CD4-positive, alpha-beta T cell treated with Interleukin-21 for 1 hour (primary cell): ENCODE data around the gene SEMA5A.

ENCODE experiments used
- DNase-seq: peaks from one replicate; pipeline ENCODE4 v3.0.0-alpha.2; 2020

The SEMA5A gene

DNA sequence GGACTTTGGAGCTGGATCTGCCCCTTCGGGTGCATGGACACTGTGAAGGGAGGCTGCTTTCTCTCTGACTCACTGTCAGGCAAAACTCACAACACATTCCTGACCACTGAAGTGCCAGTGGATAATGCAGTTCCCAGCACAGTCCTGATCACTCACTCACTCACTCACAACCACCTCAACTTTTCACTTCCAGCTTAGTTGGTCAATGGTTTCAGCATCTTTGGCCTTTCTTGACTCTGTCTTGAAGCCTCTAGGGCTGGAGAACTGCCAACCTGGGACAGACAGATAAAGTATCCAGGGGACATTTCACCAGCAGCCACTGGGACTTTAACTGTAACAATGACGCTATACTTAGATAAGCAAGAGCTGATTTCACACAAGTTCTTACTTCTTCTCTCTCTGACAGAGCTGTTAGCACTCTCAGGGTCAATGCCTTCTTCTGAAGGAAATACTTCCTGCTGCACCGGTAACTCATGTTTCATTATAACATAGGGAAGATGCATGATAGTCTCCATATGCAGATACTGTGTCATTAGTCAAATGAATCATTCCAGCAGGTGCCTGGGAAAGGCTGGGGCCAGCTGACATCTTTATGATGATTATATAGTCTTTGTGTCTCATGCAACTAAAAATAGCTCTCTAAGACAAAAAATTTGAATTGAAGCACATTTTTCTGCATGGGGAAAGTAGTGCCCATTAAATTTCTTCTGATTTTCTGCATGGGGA is 499.0 kb downstream of the SEMA5A start:
- DNase-seq: no peak

DNA sequence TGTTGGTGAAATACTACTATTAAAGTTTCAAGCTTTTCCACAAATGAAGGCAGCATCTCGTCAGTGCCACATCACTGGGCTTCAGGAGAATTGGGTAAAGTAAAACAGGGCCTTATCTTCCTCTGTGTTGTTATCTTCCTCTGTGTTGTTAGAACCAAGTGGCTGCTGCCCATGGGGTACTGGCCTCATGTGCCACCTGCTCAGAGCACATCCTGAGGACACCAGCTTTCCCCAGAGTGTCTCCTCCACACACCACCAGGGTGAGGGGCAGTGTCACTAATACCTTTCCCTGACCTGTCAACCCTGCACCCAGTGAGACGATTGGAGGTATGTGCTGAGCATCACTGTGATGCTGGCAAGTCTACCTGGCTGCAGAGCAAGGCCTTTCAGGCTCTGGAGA is 499.9 kb downstream of the SEMA5A start:
- DNase-seq: no peak

DNA sequence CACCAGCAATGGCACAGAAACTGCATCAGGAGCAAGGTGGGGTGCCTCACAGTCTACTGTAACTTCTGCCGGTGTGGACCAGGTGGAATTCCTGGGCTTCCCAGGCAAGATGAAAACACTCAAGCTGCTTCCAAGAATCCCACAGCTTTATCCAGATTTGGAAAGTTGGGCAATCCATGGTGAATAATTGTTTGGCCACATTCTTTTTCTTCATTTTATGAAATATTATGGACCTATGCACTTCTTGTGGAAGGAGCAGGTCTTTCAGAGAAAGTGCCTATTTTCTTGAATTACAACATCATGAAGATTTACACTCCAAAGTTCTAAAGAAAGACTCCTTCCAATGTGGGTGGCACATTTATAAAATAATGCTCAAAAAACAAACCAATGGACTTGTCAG is 503.6 kb downstream of the SEMA5A start:
- DNase-seq: no peak

DNA sequence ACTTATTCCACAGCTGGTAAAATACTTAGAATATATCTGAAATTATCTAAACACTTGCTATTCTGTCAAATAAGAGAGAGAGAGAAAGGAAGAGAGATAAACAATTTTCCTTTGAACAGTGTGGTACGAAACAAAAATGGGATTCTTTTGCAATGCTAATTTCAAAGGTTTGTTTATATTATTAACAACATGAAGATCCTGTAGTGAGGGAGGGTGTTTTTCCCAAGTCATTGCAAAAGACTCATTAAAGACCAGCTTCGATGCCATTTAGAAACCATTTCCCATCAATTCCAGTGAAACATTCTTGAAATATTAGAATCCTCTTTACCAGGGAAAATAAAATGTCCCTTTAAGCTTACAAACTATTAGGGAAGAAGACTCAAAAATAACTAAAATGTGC is 505.4 kb downstream of the SEMA5A start:
- DNase-seq: no peak

DNA sequence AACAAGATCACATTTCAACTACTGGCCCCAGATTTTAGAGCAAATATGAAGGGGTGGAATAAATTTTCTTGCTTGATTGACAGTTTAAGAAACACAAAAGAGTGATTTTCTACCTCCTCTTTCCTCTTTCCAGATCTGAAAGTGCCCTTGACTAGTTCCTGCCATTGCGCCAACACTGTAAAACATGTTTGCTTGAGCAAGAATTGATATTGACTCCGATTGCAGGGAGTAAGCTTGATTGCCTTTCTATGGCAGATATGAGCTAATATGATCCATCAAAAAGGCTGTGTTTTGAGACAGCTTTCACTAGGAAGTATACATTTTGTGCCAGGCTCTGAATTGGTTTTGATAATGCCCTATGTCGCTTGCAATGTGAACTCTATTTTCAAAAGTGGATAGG is 508.8 kb downstream of the SEMA5A start:
- no peak for DNase-seq

DNA sequence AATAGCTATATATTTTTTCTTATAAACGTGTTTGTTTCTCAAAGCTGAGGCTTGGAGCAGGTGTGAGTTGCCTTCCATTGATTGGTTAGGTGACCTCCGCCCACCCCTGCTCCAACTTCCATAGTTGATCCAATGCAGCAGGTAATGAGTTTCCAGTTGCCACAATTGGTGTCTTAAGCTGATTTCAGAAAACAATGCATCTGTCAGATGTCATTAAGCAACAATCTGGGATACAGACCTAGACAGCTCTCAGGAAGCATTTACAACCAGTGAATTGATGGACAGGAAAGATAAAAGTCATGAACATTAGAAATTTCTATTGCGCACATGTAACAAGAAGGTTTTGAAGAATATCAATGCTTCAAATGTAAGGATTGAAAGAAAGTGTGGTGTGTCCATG is 510.5 kb downstream of the SEMA5A start:
- DNase-seq: no peak

DNA sequence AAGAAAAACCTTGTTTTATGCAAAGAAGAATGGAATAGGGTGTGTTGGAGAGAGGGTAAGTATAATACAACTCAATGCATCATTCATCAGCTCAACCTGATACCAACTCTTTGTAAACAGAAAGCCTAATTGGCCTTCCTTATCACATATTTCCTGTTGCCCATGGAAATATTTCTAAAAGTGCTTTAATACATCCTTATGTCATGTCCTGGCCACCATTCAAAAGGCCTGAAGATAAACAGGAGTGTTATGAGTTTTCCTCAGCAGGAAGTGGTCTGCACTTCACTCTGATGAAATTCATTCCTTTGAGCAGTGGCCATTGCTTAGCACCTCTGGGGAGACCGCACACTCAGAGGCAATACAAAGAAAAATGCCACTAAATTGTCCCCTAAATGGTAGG is 511.2 kb downstream of the SEMA5A start:
- no peak for DNase-seq

DNA sequence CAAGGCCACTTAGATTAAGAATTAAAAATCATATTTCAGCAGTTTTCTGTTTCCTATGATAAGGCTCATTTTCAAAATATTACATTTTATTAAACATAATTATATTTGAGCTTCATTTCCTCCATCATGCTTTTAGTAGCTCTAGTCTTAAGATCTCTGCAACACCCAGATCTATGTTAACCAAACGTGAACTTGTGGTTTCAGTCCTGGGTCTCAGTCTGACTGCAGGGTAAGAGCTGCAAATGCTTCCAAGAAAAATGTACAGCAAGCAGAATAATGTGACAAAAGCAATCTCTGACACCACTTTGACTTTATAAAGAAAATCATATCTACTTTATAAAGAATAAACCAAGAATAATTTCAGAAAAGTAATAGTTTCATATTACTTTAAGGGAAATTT is 512.4 kb downstream of the SEMA5A start:
- DNase-seq: no peak

DNA sequence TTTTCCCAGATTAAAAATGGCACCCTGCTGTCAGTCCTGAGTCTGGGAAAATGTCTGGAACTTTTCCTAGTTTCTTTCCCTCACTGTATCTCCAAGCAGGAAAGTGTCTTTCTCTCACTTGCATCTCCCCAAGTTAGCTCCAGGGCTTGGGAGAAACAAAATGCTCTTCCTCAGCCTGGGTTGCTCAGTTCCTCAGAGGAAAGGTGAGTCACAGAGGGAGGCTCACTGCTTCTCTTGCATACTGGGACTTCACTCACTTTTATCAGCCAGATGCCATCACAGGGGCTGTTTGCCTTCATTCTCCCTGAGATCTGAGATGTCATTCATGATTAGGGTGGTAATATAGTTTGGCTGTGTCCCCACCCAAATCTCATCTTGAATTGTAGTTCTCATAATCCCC is 519.9 kb downstream of the SEMA5A start:
- DNase-seq: no peak

DNA sequence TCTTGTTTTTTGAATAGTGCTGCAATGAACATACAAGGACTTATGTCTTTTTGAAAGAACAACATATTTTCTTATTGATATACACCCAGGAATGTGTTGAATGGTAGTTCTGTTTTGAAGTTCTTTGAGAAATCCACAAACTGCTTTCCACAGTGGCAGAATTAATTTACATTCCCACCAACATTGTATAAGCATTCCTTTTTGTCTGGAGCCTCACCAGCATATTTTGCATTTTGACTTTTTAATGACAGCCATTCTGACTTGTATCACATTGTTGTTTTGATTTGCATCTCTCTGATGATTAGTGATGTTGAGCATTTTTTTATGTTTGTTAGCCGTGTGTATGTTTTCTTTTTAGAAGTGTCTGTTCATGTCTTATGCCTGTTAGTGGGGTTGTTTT is 524.9 kb downstream of the SEMA5A start:
- no peak for DNase-seq

DNA sequence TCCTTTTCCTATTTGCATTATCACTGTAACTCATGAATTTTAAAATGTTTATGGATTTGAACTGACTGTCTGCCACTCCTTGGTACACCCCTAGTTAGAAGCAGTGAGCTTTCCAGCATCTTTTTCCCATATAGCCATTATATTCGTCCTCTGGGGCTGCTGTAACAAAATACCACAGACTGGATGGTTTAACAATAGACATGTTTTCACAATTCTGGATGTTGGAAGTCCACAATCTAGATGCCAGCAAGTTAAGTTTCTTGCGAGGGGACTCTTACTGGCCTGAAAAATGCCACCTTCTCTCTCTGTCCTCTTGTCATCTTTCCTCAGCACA is 530.0 kb downstream of the SEMA5A start:
- DNase-seq: no peak

DNA sequence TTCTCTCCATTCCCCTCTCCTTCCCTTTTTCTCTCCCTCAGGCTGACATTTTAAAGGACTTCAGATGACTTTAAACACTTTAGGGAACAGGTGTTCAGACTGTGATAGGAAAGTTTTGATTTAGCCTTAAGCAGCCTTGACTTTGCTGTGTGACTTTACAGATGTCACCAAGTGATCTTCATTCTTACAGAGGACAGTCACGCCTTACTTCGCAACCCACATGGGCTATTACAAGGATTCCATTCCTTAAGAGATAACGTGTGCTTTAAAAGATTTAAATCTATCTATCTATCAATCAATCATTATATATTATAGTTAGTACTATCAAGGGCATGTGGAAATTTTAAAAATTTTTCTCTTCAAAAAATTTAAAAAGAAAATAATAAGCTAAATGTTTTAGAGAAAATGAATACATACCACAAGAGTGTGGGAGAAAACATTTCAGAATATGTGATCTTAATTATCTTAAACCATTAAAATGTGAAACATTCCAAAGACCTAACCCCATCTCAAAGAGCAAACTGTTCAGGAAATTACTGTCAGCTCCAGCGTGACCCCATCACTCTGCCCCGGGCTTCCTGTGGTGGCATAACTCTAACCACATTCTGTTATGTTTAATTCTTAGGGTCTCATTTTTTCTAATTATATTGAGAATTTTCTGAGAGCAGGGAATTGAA is 530.5 kb downstream of the SEMA5A start:
- DNase-seq: no peak

DNA sequence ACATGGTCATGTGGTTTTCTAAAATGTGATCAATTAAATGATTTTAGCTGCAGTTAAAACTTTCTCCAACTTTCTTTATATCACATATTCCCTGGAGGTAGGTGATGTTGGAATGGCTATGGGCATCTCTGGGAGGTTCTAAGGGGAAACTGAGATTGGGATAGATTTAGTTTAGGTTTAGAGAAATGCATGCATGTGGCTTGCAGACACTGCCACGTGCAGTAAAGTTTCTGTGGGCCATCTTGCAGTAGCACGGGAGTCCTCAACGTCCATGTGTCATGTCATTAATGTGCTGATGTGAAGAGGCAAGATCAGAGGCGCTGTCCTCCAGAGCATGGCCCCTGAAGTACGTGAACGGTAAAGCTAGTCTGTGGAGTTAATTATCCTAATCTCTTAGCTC is 532.7 kb downstream of the SEMA5A start:
- DNase-seq: no peak

DNA sequence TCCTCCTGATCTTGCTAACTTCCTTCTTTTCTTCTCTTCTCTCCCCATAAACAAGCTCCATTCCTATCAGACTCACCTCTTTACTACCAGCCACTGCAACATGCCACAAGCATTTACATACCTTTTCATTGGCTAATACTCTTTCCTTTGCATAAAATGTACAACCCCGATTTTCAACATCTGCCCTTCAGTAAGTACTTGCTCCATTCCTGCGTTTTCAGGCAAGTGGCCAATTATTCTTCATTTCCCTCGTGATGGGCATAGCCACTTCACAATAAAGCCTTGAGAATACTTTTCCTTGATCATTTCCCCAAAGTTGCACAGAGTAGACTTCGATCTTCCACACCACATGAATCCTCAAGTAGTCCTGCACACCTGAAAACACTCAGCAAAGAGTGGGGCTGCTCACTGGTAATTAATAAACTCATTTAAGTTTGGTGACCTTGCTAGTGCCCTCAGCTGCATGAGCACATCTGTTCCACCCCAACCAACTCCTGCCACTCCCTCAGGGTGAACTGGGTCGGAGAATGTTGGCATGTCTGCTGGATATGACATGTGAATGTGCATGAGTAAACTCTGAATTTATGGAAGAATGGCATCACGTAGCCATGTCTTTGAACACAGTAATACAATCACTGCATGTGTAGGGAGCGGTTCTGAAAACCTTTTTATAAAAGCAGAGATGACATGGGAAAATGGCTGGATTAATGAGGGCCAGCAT is 535.8 kb downstream of the SEMA5A start:
- no peak for DNase-seq

DNA sequence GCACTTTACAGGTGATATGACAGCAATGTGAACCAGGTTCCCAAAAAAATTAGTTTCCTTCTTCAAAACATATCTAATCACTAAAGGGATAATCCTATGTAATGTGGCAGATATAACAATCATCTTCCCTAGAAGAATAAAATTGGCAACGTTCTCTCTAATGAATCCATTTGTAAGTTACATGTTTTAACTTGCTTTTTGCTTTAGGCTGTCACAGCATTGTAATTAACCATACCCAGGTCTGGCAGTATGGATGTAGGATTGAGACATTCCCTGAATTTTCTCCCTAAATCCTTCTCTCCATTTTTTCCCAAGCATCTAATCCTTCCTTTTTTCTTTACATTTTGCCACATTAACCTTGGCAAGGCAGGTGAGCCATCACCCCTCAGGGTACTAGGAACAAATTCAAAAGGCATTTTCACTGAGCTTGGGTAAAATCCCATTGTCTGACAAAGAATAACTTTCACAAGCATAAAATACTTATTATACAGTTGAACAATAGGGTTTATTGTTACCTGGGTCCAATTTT is 548.3 kb downstream of the SEMA5A start:
- no peak for DNase-seq

DNA sequence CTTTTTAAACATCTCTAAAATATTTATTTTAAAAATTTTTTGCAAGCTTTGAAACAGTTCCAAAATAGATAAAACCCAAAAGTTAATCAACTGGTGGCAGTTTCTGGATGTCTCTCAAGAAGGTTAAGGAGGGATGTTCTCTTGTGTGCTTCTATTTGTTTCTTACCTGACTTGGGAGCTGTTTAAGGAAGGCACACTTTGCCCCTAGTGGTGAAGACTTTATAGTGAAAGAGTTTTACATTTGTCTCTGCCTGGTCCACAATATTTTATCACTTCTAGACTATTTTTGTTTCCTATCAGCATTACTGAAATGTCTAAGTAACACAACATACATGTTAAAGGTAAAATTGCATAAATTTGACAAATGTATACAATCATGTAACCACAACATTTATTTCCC is 552.8 kb downstream of the SEMA5A start:
- DNase-seq: no peak
